GM06990 (cell line): ENCODE results near the gene TUBA4B.
A peak's percentile ranks its signal among the peaks of the same experiment; 100 is the strongest.

Experiments used
- DNase-seq: peaks from one replicate; pipeline ENCODE4 v3.0.0-alpha.2; 2011; ENCODE audit not compliant: insufficient read length; ENCODE audit errors: extremely low read depth
- H3K27me3 ChIP-seq: replicated peaks from 2 replicates; pipeline ENCODE4 v1.6.0; 2011; ENCODE audit warnings: low read length; ENCODE audit not compliant: control insufficient read depth, insufficient read depth
- H3K36me3 ChIP-seq: 2 replicates; pipeline ENCODE4 v1.5.1; 2011; ENCODE audit warnings: low read length; ENCODE audit not compliant: control insufficient read depth, insufficient read depth
- H3K4me3 ChIP-seq: replicated peaks from 2 replicates; pipeline ENCODE4 v1.5.1; 2011; ENCODE audit warnings: low read depth, mild to moderate bottlenecking, control low read depth, low read length
- TF ChIP-seq, protein P1 (sequence below): IDR thresholded peaks from 2 replicates; pipeline ENCODE4 v1.5.1; 2011; ENCODE audit warnings: low read length, control low read depth, mild to moderate bottlenecking, inconsistent platforms; ENCODE audit not compliant: insufficient read depth, poor library complexity, severe bottlenecking

Gene TUBA4B

DNA sequence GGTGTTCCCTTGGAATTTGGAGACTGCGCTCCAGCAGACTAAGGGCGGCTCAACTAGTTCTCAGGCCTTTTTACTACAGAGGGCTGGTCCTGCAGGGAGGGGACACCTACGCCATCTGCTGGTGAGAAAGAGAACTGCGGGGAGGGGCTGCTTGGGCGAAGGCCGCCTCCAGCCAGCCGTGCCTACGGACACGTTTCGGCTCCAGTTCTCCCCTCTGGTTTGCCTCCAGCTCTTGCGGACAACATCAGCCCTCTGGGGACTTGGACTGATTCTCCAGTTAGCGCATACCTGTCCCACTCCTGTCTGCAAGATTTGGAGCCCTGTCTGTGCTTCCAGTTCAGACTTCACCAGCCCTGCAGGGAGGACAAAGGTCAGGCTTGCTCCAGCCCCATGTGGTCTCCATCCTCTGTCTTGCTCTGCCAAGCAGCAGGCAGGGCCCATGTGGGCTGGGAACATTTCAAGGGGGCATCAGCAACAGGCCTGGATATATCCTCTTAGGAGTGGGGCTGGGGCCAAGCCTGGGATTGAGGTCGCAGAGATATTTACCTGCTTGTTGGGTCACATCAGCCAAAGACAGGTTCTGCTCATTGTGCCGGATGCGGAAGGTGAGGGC lies 45.8 kb downstream of the TUBA4B start:
- peaks cover 3% of the 10 kb centered on the region for H3K27me3 ChIP-seq
- H3K36me3 ChIP-seq = no peaks in the 10 kb centered on the region
- peak; percentile 69 for DNase-seq
- no peak overlapping the region for H3K4me3 ChIP-seq
- TF ChIP-seq, protein P1, sequence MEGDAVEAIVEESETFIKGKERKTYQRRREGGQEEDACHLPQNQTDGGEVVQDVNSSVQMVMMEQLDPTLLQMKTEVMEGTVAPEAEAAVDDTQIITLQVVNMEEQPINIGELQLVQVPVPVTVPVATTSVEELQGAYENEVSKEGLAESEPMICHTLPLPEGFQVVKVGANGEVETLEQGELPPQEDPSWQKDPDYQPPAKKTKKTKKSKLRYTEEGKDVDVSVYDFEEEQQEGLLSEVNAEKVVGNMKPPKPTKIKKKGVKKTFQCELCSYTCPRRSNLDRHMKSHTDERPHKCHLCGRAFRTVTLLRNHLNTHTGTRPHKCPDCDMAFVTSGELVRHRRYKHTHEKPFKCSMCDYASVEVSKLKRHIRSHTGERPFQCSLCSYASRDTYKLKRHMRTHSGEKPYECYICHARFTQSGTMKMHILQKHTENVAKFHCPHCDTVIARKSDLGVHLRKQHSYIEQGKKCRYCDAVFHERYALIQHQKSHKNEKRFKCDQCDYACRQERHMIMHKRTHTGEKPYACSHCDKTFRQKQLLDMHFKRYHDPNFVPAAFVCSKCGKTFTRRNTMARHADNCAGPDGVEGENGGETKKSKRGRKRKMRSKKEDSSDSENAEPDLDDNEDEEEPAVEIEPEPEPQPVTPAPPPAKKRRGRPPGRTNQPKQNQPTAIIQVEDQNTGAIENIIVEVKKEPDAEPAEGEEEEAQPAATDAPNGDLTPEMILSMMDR = peak; percentile 99

DNA sequence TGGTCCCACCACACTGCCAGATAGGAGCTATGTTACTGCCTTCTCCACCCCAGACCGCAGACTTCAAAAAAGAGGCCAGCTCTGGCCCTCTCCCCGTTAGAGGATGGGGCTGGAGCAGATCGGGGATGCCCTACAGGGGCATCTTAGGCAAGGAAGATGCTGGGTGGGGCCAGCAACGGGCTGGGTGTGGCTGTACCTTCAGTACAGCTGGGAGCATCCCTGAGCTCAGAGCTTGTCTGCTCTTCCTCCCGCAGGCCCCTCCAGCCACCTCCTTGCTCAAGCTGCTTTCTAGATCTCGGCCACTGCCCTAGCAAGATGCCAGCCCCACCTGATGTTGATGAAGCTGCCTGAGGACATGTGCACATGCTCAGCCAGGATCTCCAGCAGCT lies 46.3 kb downstream of the TUBA4B start:
- no peak overlapping the region for H3K4me3 ChIP-seq
- peaks cover 3% of the 10 kb centered on the region for H3K27me3 ChIP-seq
- TF ChIP-seq, protein P1 = no peak
- no peak for DNase-seq
- H3K36me3 ChIP-seq = no peaks in the 10 kb centered on the region

DNA sequence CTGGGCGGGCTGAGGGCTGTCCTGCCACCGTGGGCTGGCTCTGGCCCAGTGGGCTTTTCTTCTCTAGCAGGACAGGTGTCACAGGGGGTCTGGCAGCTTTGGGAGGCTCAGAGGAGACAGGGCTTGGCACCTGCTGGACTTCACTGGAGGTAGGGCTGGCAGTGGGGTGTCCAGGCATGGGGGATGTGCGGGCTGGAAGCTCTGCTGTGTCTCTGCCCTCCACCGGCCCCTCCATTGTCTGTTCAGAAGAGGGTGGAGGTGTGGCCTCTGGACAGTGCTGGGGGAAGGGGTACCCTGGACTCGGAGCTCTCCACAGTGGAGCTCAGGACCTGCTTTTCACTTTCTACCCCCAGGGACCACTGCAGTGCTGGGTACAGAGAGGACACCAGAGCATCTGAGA lies 47.0 kb downstream of the TUBA4B start:
- TF ChIP-seq, protein P1 = no peak
- no peak for DNase-seq
- peaks cover 3% of the 10 kb centered on the region for H3K27me3 ChIP-seq
- H3K4me3 ChIP-seq = no peak overlapping the region
- H3K36me3 ChIP-seq = no peaks in the 10 kb centered on the region

DNA sequence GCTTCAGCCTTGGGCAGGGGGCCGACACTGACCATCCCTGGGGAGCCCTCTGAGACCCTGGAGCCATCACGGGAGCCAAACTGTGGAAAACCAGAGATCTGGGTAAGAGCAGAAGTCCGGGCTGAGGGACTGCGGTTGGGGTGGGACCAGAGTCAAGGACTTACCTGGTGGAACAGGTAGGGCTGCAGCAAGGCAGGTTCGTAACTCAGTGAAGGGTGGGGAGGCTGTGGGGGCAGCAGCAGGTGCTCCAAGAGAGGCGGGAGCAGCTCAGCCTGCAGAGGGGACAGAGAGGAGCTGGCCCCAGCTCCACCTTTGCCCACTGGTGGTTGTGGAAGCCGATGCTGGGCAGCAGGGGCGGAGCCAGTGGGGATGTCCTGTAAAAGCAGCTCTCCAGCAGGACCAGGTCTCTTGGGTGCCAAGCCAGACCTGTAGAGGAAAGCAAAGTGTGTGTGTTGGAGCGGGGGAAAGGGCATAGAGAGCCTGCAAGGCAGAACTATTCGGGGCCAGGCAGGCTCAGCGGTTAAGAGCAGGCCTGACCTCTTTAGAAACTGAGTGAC lies 49.4 kb downstream of the TUBA4B start:
- no peak for DNase-seq
- Histone ChIP-seq H3K27me3 (peaks cover 3% of the 10 kb centered on the region), H3K36me3 (no peaks in the 10 kb centered on the region), H3K4me3 (no peak overlapping the region)
- TF ChIP-seq, protein P1 = no peak

DNA sequence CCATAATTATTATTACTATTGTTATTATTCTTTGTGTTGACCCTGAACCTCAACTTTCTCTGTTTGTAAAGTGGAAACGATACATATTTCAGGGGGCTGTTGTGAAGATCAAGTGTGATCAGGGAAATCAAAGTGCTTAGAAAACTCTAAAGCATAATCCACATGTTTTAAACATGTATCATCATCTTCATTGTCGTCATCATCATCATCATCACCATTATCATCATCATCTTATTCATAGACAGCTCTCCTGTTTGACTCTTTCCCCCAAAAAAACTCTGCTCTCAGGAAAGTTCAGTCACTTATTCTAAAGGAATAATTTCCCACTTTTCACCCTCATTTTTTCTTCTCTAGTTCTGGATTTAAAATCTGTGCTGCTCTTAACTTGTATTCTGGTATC lies 51.2 kb downstream of the TUBA4B start:
- Histone ChIP-seq H3K27me3 (peaks cover 1% of the 10 kb centered on the region), H3K4me3 (no peak overlapping the region), H3K36me3 (no peaks in the 10 kb centered on the region)
- TF ChIP-seq, protein P1 = no peak
- no peak for DNase-seq

DNA sequence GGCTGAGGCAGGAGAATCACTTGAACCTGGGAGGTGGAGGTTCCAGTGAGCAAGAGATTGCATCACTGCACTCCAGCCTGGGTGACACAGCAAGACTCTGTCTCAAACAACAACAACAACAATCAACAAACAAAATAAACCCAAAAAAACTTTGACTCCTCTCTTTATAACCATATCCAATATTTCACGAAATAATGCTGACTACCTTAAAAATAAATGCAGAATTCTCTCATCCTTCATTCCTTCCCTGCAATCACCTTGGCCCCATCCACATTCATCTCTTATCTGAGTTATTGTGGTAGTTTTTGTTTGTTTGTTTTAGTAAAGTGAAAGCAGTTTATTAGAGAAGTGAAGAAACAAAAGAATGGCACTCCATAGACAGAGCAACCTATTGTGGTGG lies 53.0 kb downstream of the TUBA4B start:
- H3K27me3 ChIP-seq = peaks cover 1% of the 10 kb centered on the region

More for the DNA sequence above, 53.0 kb downstream of the TUBA4B start:
- H3K36me3 ChIP-seq = no peaks in the 10 kb centered on the region
- H3K4me3 ChIP-seq = no peak overlapping the region
- DNase-seq = no peak
- TF ChIP-seq, protein P1 = no peak
